ENCODE results near the gene MAP3K5.

MAP3K5 gene

DNA sequence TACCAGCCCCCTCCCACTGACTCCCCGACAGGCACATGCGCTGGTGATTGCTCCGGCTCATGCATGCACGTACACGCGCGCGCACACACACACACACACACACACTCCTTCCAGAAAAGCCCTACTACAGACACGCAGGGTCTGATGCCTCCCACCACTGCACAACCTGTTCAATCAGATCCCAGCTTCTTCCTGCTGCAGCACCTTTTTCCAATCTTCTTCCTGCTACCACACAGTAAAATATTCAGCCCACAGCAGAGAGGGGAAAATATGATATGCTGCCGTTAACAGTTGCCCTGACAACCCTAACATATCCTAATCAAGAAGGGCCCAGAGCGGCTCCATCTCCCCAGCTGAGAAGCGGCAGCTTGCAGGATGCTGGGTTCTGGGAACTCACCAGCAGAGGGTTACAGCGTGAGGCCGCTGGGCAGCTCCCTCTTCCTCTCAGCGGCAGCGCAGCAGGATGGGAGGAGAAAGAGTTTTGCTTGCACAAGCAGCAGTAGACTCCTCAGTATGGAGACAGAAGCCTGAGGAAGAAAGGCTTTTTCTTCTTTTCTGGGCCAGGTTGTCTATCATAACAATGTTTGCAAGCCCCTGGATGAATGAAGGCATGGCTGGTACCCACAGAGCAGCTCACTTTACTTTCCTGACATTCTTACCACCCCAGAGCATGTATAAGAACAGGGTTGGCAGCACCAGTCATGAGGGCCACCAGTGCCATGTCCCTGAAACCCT, 265.9 kb downstream of the MAP3K5 start:
- no peaks in the 10 kb centered on the region for H3K9me3 ChIP-seq
- TF ChIP-seq, protein P1, sequence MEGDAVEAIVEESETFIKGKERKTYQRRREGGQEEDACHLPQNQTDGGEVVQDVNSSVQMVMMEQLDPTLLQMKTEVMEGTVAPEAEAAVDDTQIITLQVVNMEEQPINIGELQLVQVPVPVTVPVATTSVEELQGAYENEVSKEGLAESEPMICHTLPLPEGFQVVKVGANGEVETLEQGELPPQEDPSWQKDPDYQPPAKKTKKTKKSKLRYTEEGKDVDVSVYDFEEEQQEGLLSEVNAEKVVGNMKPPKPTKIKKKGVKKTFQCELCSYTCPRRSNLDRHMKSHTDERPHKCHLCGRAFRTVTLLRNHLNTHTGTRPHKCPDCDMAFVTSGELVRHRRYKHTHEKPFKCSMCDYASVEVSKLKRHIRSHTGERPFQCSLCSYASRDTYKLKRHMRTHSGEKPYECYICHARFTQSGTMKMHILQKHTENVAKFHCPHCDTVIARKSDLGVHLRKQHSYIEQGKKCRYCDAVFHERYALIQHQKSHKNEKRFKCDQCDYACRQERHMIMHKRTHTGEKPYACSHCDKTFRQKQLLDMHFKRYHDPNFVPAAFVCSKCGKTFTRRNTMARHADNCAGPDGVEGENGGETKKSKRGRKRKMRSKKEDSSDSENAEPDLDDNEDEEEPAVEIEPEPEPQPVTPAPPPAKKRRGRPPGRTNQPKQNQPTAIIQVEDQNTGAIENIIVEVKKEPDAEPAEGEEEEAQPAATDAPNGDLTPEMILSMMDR (IDR thresholded peaks at IDR 0.05) = no peak
- peaks cover 0 to 23% of the 10 kb centered on the region in 2 experiments for H3K4me1 ChIP-seq (ENCODE audit: control insufficient read depth in 1 of 2, insufficient read depth in 1 of 2, low read depth in 1 of 2, low read length in 1 of 2)
- H3K27me3 ChIP-seq = no peaks in the 10 kb centered on the region
- H3K27ac ChIP-seq = no peak overlapping the region
- no peak overlapping the region for H3K4me3 ChIP-seq (ENCODE audit: low read depth in 1 of 2, low read length in 1 of 2)
- H3K36me3 ChIP-seq = no peaks in the 10 kb centered on the region

DNA sequence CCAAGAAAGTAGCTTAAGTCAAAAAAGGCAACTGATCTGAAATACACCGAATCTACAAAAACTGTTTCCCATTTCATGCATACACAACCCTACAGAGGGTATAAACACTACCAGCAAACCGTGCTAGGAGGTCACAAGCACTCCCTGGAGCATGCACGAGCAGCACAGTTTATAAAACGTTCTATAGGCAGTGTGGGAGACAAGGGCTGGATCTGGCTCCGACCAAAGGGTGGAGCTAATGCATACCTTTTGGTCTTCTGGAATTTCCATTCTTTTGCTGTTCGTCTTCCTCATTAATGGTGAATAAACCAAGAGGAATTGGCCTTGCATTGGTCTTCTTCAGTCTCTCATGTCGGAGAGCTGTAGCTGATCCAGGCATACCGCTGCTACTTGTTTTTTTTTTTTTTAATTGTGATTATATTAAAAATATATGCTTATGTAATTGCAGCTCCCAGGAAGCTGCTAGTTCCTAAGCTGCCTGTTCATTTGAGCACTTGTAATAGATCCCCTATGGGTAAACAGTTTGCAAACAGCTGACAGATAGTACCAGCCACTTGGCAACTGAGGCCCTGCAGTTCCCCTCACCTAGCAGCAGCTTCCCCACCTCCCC, 266.6 kb downstream of the MAP3K5 start:
- Histone ChIP-seq H3K4me3 (ENCODE audit: low read depth in 1 of 2, low read length in 1 of 2) (no peak overlapping the region), H3K27ac (no peak overlapping the region), H3K36me3 (no peaks in the 10 kb centered on the region), H3K4me1 (ENCODE audit: control insufficient read depth in 1 of 2, insufficient read depth in 1 of 2, low read depth in 1 of 2, low read length in 1 of 2) (peaks cover 0 to 23% of the 10 kb centered on the region in 2 experiments), H3K27me3 (no peaks in the 10 kb centered on the region), H3K9me3 (no peaks in the 10 kb centered on the region)
- TF ChIP-seq, protein P1 (IDR thresholded peaks at IDR 0.05) = no peak

DNA sequence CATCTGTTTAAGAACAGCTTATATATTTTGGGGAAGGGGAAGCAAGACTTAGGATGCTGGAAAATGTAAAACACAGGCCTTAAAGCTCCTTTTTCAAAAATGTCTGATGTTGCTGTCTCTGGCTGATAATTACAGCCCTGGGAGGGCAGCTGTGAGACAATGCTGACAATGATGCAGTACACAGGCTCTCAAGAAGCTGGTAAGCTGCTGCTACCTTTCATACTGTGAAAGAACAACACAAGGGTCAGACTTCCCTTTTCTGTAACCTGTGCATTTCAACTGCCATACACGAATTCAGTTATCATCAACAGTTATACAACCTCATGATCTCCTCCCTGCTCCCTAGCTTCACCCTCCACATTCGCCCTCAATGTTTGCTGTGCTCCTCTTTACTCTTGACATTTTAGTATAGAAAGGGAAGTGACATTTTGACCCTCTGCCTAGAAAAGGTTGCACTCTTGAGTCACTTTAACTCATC, 267.3 kb downstream of the MAP3K5 start:
- no peak overlapping the region for H3K27ac ChIP-seq
- H3K36me3 ChIP-seq = no peaks in the 10 kb centered on the region
- H3K9me3 ChIP-seq = no peaks in the 10 kb centered on the region
- H3K27me3 ChIP-seq = no peaks in the 10 kb centered on the region
- no peak overlapping the region for H3K4me3 ChIP-seq (ENCODE audit: low read depth in 1 of 2, low read length in 1 of 2)
- peaks cover 0 to 23% of the 10 kb centered on the region in 2 experiments for H3K4me1 ChIP-seq (ENCODE audit: control insufficient read depth in 1 of 2, insufficient read depth in 1 of 2, low read depth in 1 of 2, low read length in 1 of 2)
- TF ChIP-seq, protein P1 (IDR thresholded peaks at IDR 0.05) = no peak

DNA sequence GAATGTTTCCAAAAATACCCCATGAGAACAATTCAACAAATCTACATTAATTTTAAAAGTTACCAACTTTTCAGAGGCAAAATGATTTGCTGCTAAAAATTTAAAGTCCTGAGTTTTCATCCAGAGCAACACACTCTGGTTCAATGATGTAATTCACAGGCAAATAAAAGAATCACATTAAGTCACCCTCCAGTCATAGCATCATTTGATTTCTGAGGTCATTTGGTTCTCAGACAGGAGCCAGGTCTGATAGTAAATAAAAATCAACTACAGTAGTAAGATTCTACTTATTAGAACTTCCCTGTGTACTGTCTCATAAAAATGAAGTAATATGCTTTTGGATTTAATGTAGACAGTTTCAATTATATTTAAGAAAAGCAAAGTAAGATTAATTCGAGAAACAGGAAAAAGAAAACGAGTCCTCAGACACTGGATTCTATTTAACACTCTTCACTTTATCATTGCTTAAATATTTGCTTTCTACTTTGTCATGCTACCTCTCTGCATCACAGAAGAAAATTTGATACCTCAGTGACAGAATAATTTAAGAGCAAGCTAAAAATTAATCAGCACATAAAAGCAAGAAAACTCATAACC, 267.8 kb downstream of the MAP3K5 start:
- no peaks in the 10 kb centered on the region for H3K36me3 ChIP-seq
- no peak overlapping the region for H3K27ac ChIP-seq
- H3K4me1 ChIP-seq (ENCODE audit: control insufficient read depth in 1 of 2, insufficient read depth in 1 of 2, low read depth in 1 of 2, low read length in 1 of 2) = peaks cover 0 to 23% of the 10 kb centered on the region in 2 experiments
- TF ChIP-seq, protein P1 (IDR thresholded peaks at IDR 0.05) = no peak
- H3K4me3 ChIP-seq (ENCODE audit: low read depth in 1 of 2, low read length in 1 of 2) = no peak overlapping the region
- no peaks in the 10 kb centered on the region for H3K27me3 ChIP-seq
- H3K9me3 ChIP-seq = no peaks in the 10 kb centered on the region

DNA sequence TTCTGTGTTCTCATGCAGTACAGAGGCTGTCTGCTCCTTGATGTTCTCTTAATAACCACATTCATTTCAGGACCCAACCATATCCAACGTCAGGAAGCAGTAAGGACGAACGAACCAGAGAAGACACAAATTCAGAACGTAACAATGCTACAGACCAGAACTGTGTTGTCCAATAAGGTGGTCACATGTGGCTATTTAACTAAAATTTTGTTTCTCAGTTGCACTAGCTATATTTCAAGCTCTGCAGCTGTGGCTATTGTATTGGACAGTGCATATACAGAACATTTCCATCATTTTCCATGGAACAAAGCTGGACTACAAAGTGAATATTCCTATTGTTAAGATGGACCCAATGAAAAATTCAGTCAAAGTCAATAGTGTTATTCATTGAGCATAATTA, 269.1 kb downstream of the MAP3K5 start:
- Histone ChIP-seq H3K27ac (no peak overlapping the region), H3K4me1 (ENCODE audit: control insufficient read depth in 1 of 2, insufficient read depth in 1 of 2, low read depth in 1 of 2, low read length in 1 of 2) (peaks cover 0 to 23% of the 10 kb centered on the region in 2 experiments), H3K9me3 (no peaks in the 10 kb centered on the region), H3K4me3 (ENCODE audit: low read depth in 1 of 2, low read length in 1 of 2) (no peak overlapping the region), H3K36me3 (no peaks in the 10 kb centered on the region), H3K27me3 (no peaks in the 10 kb centered on the region)
- TF ChIP-seq, protein P1 (IDR thresholded peaks at IDR 0.05) = no peak

Data from neutrophil (primary cell).